ENCODE data around the gene KCNRG.
"Not testable (repeated sequence)": the region's sequence is repeated elsewhere in the genome, so short reads cannot be mapped to it uniquely, and the experiment has no call there.

The KCNRG gene

DNA sequence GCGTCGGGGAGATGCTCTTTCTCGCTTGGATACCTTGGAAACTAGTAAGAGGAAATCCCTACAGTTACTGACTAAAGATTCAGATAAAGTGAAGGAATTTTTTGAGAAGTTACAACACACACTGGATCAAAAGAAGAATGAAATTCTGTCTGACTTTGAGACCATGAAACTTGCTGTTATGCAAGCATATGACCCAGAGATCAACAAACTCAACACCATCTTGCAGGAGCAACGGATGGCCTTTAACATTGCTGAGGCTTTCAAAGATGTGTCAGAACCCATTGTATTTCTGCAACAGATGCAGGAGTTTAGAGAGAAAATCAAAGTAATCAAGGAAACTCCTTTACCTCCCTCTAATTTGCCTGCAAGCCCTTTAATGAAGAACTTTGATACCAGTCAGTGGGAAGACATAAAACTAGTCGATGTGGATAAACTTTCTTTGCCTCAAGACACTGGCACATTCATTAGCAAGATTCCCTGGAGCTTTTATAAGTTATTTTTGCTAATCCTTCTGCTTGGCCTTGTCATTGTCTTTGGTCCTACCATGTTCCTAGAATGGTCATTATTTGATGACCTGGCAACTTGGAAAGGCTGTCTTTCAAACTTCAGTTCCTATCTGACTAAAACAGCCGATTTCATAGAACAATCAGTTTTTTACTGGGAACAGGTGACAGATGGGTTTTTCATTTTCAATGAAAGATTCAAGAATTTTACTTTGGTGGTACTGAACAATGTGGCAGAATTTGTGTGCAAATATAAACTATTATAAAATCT is 2.7 kb upstream of the KCNRG start:
- DNase-seq = no peak

DNA sequence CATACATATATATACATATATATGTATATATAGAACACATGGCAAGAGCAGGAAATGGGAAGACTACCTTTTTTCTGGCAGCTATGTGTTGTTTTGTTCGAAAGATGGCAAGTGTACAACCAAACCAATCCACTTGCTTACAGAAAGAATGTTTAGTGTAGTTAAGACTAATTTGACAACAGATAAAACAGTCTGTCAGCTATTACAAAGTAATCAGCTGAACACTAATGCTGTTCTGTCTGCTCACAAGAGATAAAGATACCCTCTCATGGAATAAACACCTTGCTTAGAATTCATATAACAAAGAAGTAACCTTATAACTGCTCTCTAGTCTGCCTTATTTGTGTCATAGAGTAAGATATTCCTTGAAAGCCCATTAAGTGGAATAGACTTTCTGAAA is 858 bp upstream of the KCNRG start:
- DNase-seq = no peak

DNA sequence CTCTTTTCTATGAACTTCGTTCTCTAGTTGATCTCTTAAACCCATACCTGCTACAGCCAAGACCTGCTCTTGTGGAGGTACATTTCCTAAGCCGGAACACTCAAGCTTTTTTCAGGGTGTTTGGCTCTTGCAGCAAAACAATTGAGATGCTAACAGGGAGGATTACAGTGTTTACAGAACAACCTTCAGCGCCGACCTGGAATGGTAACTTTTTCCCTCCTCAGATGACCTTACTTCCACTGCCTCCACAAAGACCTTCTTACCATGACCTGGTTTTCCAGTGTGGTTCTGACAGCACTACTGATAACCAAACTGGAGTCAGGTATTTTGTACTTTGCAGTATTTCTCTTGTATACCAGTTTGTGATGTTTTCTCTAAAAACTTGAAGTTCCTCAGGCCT is 506 bp downstream of the KCNRG start:
- DNase-seq = no peak

DNA sequence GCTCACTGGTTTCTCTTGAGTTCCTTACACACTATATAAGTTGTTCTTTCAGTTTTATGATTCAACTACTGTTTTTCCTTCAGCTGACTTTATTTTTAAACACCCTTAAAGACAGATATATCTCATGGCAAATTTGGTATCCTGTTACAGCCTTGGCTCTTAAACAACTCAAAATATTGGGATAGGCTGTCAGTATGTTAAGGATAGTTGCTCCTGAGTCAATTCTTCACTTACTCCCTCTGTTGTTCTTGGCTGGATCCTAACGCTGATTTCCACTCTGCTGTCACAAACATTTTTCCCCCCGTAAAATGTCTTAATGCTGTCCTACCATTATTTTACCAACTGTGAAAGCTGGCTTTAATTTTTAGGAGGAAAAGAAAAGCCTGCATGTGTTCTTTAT is 1.2 kb downstream of the KCNRG start:
- DNase-seq = no peak

DNA sequence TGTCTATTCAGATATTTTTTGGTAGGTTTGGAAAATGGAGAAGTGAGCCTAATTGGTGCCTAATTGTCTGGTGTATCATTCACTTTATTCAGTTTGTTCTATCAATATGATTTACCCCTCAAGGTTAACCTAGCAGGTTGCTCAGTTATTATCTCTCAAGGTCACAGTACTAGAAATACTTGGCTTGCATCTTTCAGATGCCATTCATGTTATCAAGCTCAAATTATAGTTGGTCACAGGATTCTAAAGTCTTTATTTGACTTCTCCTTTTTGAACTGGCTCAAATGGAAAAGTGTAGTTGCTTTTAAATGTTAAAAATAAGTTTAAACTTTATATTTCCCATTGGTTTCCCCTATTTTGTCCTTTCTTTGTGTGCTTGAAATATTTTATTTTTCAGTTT is 2.6 kb downstream of the KCNRG start:
- DNase-seq = no peak

DNA sequence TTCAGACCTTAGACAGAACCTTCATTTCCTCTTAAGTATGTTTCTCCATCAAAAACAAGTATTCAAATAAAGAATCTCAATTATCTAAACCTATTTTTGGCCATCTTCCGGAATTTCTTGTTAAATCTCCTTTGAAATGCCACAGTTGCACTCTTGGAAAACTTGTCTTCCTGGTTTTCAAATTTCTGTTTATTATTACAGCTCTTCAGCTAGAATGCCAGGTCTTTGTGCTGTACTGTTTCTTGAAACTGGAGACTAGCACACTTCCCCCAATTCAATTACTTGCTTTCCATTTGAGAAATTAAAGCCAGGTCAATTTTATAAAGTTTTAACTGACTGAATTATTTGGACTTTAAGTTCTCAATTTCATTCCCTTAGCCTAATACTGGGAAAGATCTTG is 10.2 kb downstream of the KCNRG start:
- no peak for DNase-seq

DNA sequence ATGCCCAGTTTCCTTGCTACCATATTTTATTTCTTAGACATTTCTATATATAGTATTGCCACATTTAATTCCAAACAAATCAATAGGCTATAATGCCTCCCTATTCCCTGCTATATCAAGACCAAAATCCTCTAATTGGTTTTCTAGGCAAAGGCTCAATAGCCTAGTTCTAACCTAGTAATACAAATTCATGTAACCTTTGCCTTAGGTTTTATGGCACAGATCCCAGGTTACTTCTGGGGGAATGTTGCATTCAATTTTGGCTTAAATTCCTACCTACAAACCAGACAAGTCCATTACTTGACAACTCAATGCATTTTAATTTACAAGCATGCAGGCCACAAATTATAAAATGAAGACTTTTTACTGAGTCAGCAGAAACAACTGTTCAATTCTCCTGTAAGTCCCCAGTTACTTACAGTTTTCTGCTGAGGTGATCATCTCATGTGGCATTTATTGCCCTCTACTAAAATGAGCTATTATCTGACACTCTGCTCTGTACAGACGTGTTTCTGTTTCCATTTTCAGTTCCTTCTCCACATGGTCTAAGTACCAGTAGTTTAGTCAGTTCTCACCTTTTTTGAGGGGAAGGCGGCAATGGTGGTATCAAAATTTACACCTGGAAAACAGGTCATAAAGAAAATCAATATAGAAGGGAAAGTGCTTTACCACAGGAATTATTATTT is 11.7 kb downstream of the KCNRG start:
- DNase-seq = no peak

DNA sequence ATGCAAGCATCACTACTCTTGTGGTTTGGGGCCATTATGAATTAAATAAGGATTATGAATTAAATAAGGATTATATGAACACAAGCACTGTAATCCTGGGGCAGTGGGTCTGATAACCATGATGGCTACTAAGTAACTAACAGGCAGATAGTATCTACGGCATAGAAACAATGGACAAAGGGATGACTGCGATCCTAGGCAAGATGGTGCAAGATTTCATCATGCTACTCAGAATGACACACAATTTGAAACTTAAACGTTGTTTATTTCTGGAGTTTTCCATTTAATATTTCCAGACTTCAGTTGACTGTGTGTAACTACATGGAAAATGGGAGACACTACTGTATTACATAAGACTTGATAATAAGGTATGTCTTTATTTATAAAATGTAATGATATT is 15.1 kb downstream of the KCNRG start:
- no peak for DNase-seq

DNA sequence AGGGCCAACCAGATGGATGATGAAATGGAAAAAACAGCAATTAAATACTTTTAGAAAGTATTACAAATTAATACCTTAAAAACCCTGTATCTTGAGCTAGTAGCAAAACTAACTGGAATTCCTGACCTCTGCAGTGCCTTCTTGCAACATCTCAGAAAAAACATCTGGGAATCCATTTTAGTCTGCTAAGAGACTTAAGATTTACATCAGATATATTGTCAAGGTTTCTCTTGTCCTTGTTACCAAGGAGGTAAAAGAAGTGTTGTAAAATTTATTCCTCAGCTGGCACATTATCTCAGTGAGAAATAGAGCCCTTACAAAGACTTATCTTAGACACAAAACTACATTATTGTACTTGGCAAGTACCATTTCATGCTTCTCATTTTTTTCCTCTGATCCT is 18.5 kb downstream of the KCNRG start:
- DNase-seq = no peak

DNA sequence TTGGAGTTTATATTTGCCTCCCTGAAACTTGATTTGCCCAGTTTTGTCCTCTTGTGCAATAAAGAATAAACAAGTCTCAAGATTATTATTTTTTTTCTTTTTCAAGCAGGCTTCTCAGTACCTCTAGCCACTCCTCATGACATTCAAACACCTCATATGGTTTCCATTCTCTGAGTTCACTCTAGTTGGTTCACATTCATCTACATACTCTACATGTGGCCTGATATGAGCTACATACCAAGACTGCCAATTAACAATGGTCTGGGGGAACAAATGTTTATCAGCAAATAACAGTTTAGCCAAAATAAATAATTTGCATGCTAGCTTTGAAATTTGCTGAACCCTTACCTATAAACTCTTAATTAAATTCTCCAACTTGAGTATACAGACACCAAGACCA is 22.5 kb downstream of the KCNRG start:
- no peak for DNase-seq

DNA sequence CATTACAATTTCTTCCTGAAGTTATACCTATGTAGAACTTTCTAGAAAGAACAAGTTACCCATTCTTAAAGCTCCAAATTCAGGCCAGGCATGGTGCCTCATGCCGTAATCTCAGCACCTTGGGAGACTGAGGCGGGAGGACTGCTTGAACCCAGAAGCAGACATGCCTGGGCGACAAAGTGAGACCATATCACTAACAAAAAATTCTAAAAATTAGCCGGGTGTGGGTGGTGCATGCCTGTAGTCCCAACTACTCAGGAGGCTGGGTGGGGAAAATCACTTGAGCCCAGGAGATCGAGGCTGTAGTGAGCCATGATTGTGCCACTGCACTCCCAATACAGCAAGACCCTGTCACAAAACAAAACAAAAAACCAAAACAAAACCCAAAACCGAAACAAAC is 23.0 kb downstream of the KCNRG start:
- no peak for DNase-seq

DNA sequence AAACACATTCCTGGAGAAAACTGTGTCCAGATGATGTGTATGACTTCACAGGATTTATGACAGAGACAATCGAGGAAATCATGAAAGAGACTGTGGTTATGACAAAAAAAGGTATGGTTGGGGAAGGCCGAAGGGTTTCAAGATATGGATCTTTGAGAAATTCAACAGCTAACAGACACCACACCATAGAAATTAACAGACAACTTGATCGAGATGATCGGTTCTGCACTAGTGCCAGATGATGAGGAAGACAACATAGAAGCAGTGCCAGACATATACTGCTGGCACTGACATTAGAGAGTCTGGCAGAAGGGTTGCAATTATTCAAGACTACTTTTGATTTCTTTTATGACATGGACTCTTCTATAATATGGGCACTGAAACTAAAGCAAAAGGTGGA is 37.2 kb downstream of the KCNRG start:
- DNase-seq = no peak

DNA sequence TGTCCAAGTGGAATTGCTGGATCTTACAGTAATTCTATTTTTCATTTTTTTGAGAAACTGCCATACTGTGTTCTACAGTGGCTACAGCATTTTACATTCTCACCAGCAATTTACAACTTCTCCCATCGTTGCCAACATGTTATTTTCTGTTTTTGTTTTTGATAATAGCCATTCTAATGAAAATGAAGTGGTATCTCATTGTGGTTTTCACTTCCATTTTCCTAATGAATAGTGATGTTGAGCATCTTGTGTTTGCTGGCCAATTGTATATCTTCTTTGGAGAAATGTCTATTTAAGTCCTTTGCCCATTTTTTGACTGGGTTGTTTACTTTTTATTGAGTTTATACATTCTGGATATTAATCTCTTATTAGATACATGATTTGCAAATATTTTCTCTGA is 38.6 kb downstream of the KCNRG start:
- no peak for DNase-seq

DNA sequence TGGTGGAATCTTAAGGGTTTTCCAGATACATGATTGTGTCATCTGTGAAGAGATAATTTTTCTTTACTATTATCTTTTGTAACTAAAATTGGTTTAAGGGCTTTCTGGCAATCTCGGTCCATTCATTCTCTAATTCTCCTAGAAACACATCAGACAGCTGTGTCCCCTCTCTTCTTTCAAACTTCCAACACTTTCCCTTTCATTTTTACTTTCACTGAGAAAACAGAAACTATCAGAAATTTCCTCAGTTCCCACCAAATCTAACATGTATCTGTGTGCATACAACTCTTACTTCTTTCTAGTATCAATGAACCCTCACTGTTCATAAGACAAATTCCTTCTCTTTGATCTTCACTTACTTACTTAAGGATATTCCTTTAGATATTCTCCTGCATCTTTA is 40.2 kb downstream of the KCNRG start:
- no peak for DNase-seq

DNA sequence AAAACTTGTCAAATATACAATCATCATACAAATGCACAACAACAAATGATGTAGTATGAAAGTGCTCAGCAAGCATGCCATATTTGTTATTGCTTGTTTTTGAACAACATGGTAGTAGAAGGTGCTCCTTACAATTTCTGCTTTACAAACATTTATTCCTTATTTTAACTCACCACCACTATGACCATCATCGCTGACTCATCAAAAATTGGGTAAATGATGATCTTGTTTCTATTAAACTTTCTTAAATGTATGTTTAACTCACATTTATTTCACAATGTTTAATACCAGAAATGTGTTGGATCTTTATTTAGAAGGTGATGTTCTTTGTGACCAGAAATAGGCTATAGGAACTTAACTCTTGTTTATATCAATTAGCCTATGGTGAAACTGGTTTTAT is 45.5 kb downstream of the KCNRG start:
- no peak for DNase-seq

DNA sequence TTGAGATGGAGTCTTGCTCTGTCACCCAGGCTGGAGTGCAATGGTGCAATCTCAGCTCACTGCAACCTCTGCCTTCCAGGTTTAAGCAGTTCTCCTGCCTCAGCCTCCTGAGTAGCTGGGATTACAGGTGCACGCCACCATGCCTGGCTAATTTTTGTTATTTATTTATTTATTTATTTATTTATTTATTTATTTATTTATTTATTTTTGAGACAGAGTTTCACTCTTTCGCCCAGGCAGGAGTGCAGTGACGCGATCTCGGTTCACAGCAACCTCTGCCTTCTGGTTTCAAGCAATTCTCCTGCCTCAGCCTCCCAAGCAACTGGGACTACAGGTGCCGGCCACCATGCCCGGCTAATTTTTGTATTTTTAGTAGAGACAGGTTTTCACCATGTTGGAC is 47.1 kb downstream of the KCNRG start:
- not testable (repeated sequence) for DNase-seq

DNA sequence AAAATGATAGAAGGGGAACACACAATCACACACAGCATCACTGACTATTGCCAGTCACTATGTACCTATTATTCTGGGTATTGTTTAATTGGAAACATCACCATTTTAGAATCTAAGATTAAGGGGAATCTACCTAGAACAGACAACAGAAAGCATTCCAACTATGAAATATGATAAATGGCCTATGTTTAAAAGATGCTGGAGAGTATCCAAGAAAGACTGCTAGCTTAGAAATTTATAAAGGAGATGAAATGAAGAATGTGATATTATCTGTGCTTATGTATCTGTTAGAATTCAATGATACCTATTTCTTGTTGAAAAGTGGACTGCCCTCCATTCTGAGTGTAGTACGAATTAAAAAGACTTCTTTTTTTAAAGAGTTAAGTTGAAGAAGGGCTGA is 50.5 kb downstream of the KCNRG start:
- no peak for DNase-seq

DNA sequence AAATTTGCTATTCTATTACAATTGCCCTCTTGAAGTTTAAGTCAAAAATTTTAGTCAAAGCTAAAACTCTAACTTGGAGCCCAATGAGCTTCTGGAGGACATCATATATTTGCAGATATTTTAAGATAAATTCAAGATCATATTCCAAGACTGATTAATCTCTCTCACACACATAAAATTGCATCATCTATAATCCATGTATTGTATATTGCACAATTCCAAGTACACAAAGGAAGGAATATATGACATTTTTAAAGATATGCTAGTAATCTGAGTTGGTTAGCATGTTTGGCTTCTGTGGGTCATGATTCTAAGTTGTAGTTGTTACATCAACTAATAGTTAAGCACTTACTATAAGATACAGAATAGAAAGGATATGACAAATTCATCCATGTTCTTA is 53.3 kb downstream of the KCNRG start:
- DNase-seq = no peak

DNA sequence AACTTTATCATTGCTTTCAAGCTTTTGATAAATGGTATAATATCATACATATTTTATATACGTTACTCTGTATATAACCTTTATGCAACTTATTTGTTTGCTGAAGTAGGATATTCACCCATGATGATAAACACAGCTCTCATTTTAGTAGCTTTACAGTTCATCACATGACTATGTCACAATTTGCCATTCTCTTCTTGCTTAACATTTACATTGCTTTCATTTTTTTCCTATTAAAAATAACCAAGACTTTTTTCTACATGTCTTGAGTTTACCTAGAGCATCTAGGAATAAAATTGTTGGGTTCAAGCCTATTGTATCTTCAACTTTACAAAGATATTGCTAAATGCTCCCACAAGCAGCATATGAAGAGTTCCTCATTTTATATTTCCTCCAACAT is 54.0 kb downstream of the KCNRG start:
- no peak for DNase-seq

DNA sequence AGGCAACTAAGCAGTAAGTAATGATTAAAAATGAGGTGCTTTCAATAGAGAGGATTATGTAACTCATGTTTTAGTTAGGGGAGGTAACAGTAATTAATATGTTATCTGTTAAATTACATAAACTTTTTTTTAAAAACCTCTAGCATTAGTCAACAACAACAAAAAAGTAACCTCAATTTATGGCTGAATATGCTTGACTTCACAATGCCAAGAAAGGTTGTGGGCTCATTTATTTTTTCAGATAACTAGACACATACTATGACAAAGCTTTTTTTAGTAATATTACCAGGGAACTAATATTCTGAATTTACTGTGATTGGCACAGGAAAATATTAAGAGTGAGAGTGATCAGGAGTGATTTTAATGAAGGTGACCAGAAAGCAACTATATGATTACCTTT is 54.9 kb downstream of the KCNRG start:
- no peak for DNase-seq
